HG03060 (cell line): ENCODE results near the gene CCDC106.

Experiments
- ATAC-seq: cut with Tn5 transposase; IDR thresholded peaks from one replicate; pipeline ENCODE4 v1.9.1; 2021; ENCODE audit warnings: low read depth, moderate number of reproducible peaks; ENCODE audit not compliant: unreplicated experiment

The CCDC106 gene

GRCh38 chr19:55635334-55635717 is 12.7 kb upstream of the CCDC106 start:
- ATAC-seq = no peak

GRCh38 chr19:55635856-55636440 is 12.1 kb upstream of the CCDC106 start:
- ATAC-seq = no peak

GRCh38 chr19:55636723-55637122 is 11.3 kb upstream of the CCDC106 start:
- no peak for ATAC-seq

- ATAC-seq = no peak
Observed at GRCh38 chr19:55637534-55637933, 10.5 kb upstream of the CCDC106 start.

GRCh38 chr19:55638864-55639359 is 9.1 kb upstream of the CCDC106 start:
- no peak for ATAC-seq

- ATAC-seq = no peak
Observed at GRCh38 chr19:55640043-55640576, 7.9 kb upstream of the CCDC106 start.

- ATAC-seq = no peak
Observed at GRCh38 chr19:55640577-55641425, 7.2 kb upstream of the CCDC106 start, which contains the start of gene ZNF580. TSS of gene ZNF580 (plus strand) at chr19:55641002. CDS start at chr19:55642509, 1,507 bp downstream.

- no peak for ATAC-seq
Observed at GRCh38 chr19:55641426-55642152, 6.4 kb upstream of the CCDC106 start.

- no peak for ATAC-seq
Observed at GRCh38 chr19:55642153-55643002, 5.6 kb upstream of the CCDC106 start.

GRCh38 chr19:55643003-55643886 is 4.8 kb upstream of the CCDC106 start, which contains the start of gene ZNF581:
TSS of gene ZNF581 (plus strand) at chr19:55643649. CDS start at chr19:55644572, 923 bp downstream.
- ATAC-seq = no peak

GRCh38 chr19:55643887-55644176 is 4.2 kb upstream of the CCDC106 start:
- no peak for ATAC-seq

- no peak for ATAC-seq
Observed at GRCh38 chr19:55644191-55644833, 3.7 kb upstream of the CCDC106 start.

- ATAC-seq = no peak
Observed at GRCh38 chr19:55644842-55645511, 3.0 kb upstream of the CCDC106 start.

- no peak for ATAC-seq
Observed at GRCh38 chr19:55645512-55645881, 2.5 kb upstream of the CCDC106 start.

GRCh38 chr19:55646889-55647731 is 902 bp upstream of the CCDC106 start:
- ATAC-seq = no peak

GRCh38 chr19:55648585-55649267 is 714 bp downstream of the CCDC106 start:
- ATAC-seq = no peak
